Activated naive CD4-positive, alpha-beta T cell treated with anti-CD3 and anti-CD28 coated beads, Interleukin-2, amount 50 U/mL, for 16 hours (primary cell): ENCODE measurements around the gene TFE3.

Source experiments
- DNase-seq: peaks from one replicate; pipeline ENCODE4 v3.0.0-alpha.2; 2020

Gene TFE3, protein sequence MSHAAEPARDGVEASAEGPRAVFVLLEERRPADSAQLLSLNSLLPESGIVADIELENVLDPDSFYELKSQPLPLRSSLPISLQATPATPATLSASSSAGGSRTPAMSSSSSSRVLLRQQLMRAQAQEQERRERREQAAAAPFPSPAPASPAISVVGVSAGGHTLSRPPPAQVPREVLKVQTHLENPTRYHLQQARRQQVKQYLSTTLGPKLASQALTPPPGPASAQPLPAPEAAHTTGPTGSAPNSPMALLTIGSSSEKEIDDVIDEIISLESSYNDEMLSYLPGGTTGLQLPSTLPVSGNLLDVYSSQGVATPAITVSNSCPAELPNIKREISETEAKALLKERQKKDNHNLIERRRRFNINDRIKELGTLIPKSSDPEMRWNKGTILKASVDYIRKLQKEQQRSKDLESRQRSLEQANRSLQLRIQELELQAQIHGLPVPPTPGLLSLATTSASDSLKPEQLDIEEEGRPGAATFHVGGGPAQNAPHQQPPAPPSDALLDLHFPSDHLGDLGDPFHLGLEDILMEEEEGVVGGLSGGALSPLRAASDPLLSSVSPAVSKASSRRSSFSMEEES

GRCh38 chrX:49043220-49043986, at the start of gene TFE3:
Gene TFE3, minus strand, starts transcription at chrX:49043357. Its CDS starts 131 bp downstream, at chrX:49043226.
- DNase-seq = peak; percentile 96

DNA sequence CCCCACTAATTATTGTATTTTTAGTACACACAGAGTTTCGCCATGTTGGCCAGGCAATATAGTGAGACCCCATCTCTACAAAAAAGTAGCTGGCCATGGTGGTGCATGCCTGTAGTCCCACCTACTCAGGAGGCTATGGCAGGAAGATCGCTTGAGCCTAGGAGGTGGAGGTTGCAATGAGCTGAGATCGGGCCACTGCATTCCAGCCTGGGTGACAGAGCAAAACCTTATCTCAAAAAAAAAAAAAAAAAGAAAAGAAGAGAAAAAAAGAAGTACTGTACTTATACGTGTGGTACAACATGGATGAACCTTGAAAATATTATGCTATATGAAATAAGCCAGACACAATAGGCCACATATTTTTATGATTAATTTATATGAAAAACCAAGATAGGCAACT, 46.4 kb upstream of the TFE3 start:
- no peak for DNase-seq

- DNase-seq = no peak
Observed at GRCh38 chrX:49082271-49082871, 39.2 kb upstream of the TFE3 start.

GRCh38 chrX:49079489-49080428, 36.6 kb upstream of the TFE3 start, which contains the start of gene WDR45:
Gene WDR45, minus strand, starts transcription at chrX:49079887. Its CDS starts 1,792 bp downstream, at chrX:49078095.
- peak; percentile 65 for DNase-seq

DNA sequence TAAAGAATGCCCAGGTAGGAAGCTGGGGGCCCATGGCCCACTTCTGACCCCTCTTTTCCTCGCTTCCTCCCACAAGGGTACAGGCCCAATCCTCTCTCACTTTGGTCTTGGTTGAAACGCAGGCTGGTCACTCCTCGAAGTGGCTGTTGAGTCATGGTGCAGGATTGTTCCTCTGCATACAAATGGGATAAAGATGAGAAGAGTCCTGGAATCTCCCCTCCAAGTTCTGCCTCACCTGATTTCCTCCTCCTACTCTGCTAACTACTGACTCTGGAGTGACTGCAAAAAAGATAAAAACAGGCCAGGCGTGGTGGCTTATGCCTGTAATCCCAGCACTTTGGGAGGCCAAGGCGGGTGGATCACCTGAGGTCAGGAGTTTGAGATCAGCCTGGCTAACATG, 34.8 kb upstream of the TFE3 start:
- no peak for DNase-seq

GRCh38 chrX:49075347-49075746, 32.2 kb upstream of the TFE3 start:
- no peak for DNase-seq

DNA sequence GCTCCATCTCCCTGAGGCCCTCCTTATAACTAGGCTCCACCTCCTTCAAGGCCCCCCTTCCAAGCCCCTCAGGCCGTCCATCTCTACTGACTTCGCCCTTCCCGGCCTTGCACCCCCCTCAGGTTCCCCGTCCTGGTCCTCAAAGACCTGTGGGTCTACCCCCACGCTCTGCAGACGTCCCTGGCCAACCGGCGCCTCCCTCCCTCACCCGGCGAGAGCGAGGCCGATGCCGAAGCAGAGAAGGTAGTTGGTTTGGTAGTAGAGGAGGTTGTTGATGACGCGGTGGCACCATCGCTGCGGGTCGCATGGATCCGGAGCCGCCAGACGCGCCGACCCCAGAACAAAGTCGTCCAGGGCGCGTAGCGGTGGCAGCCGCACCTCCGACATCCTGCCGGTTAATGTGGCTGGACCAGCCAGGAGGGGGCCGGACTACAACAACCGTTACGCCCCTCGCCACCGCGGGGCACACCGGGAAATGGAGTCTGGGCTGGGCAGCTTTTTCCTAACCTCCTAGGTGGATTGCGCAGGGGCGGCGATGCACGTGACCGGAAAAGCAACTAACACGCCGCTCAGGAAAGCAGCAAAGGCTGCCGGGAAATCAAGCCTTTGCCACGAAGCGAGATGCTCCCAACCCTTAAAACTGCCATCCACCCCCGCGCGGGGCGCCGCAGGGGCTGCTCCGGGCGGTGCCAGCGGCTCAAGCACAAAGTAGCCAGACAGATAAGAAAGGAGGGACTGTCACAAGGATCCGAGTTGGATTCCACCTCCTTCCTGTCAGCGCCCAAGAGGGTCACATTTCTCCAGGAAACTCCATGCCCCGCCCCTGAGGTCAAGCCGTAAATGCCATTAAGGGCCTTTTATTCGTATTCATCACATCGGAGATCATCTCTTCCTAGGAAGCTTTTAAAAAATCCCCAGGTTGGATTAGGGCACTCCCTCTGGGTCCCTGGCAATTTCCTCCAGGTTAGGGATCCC, 30.7 kb upstream of the TFE3 start, which contains the start of gene PRAF2:
PRAF2 (minus strand) TSS at position 402 of the 975 bp plus-strand sequence; CDS start at position 387, 15 bp downstream.
- DNase-seq = peak; percentile 87

GRCh38 chrX:49072712-49073095, 29.5 kb upstream of the TFE3 start:
- no peak for DNase-seq

DNA sequence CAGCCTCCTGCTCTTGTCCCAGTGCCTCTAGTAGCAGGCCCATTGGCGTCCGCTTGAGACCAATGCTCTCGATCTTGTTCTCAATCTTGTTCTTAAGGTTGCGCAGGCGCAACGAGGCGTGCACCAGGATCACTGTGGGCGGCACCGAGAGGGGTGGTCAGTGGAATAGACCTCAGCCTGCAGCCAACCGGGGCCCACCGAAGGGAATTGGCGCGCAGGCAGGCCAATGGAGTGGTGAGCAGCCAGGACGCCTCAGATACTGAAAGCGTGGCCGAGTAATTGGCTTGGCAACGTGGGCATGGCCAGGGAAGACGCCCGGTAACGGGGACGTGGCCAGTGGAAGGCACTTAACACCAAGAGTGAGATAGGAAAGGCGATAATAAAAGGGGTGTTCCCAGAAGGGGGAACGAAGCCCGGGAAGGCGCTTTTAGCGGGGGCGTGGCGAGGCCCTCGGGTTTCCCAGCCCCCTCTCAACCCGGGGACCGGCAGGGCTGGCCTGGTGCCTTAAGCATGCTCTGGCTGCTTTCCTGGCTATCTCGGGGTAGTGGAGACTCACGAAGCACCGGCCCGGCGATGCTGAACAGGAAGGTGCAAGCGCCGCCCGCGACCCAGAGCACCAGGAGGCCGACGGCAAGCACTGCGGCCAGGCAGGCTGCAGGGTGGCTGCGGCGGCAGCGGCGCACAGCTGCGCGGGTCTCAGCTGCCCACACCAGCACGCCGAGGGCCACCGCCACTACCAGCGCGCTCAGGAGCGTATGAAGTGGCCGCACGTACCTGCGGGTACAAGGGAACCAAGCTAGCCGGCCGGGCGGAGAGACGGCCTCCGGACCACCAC, 28.9 kb upstream of the TFE3 start:
- DNase-seq = no peak

DNA sequence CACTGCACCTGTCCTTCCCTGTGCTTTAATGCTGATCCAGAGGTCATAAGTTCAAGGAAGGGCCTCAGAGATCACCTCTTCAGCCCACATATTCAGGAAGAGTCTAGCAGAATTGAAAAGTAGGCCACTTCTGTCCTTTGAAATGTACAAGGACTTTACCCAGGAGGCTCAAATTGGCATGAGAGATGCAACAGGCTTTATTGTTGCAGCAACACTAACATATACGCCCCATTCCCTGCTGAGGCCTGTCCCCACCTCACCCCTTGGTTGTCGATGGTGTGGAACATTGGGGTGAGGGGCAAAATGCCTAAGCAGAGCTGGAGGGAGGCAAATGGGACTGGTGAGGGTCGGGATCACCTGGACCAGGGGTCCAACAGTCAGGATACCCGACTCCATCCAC, 27.8 kb upstream of the TFE3 start:
- no peak for DNase-seq

DNA sequence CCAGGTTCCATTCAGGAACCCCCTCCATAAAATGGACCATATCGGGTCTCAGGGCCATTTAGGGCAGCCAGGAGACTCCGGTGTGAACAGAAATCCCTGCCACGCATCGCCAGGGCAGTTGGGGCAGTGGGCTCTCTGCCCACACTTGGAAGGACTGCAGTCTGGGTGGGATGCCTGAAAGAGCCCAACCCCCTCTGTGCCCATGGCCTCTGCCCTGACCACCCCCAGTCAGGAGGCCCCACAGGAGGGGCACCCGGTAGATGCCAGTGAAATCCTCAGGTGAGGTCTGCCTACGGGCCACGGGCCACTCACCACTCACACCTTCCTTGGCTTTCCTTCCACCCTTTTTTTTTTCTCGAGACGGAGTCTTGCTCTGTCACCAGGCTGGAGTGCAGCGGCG, 25.9 kb upstream of the TFE3 start:
- no peak for DNase-seq

GRCh38 chrX:49067285-49068120, 24.3 kb upstream of the TFE3 start:
- DNase-seq = no peak

DNA sequence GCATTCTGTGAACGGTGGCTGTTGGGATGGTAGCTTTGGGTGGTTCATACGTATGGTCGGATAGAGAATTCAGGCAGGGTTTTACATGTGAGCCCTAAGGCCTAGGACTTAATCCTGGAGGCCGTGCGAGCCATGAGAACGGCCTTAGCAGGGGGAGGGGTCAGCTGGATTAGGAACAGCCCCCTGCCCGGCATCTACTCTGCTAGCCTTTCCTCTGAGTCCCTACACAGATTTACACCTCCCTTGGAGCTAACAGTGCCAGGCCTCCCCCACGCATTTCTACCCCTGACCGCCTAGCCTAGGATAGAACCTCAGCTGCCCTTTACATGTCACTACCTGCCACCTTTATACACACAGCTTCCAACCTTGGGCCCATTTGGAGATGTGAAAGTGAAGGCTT, 23.5 kb upstream of the TFE3 start:
- no peak for DNase-seq

GRCh38 chrX:49066278-49066677, 23.1 kb upstream of the TFE3 start:
- no peak for DNase-seq

GRCh38 chrX:49064735-49065134, 21.6 kb upstream of the TFE3 start:
- DNase-seq = no peak

DNA sequence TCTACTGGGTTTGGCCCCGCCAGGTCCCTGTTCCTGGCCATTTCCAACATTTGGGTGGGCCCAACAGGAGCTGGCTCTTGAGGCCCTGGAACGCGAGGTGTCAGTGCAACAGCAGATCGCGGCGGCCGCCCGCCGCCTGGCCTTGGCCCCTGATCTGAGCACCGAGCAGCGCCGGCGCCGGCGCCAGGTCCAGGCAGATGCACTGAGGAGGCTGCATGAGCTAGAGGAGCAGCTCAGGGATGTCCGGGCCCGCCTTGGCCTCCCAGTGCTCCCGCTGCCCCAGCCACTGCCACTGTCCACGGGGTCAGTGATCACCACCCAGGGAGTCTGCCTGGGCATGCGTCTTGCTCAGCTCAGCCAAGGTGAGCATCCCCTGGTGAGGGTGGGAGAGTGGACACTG, 21.1 kb upstream of the TFE3 start:
- DNase-seq = no peak

DNA sequence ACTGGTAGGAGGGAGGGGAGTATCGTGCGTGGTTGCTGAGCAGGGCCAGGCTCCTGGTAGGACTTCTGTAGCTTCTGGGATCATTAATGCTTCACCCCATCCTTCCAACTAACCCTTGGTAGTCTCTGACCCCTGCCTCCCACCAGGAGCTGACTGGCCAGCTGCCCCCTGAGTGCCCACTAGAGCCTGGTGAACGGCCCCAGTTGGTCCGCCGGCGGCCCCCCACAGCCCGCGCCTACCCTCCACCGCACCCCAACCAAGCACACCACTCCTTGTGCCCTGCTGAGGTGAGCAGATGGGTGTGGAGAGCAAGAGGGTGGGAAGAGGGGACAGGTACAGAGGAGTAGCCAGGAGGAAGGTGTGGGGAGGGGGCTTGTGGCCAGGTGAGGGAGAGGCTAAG, 20.6 kb upstream of the TFE3 start:
- no peak for DNase-seq

DNA sequence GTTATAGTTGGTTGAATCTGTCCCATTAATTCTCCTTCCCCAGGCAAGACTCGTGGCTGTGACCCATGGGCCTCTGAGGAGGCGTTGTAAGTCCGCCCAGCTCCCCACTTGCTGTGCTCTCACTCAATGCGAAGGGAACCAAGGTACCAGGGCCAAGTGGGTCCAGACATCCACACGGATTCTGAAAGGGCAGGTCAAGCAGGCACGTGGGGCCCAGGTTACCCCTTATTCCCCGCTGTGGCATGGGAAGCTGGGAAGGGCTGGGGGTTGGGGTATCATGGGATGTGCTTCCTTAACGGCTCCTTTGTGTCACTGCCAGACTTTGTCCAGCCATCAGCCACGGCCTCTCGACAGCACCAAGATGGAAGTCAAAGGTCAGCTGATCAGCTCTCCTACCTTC, 18.8 kb upstream of the TFE3 start:
- no peak for DNase-seq

GRCh38 chrX:49061490-49061889, 18.3 kb upstream of the TFE3 start:
- DNase-seq = no peak
